Sciatic nerve (tissue), 2 donors: ENCODE results near the gene CTRB1. TPM values are rescaled to one million over a fixed set of nuclear protein-coding genes. Genes with fewer than 3 reads are reported as not detected.
A peak's percentile ranks its signal among the peaks of the same experiment; 100 is the strongest.
"Not testable (repeated sequence)": the region's sequence is repeated elsewhere in the genome, so short reads cannot be mapped to it uniquely, and the experiment has no call there.

ENCODE experiments used
- ATAC-seq: fragments of 200-7000 bp; cut with Tn5 transposase; one replicate; pipeline ENCODE4 v1.9.1; 2020; ENCODE audit warnings: mild to moderate bottlenecking, moderate library complexity
- DNase-seq: peaks from one replicate; pipeline ENCODE4 v3.0.0-alpha.2; 2020; ENCODE audit warnings: low spot score
- intact Hi-C: fragments of 100-400 bp; cut with DNase I; formaldehyde crosslinking; loops from one replicate; pipeline ENCODE4 v1.14.2; 2022
- total RNA-seq: library from RNA; stranded (reverse); fragmentation: NEBNext Ultra II Directional; extraction: Animal tissue kit (Norgen Biotek cat#: 25700); gene quantifications from one replicate; pipeline ENCODE4 v1.2.1, GENCODE V29; 2021
- donor health status: DM: no; HTN: no; CAD: no.
- donor health status: DM: no; HTN: no; CAD: no.

Gene CTRB1
- total RNA-seq, 1 donor from 2014 or later = 2.7 TPM

DNA sequence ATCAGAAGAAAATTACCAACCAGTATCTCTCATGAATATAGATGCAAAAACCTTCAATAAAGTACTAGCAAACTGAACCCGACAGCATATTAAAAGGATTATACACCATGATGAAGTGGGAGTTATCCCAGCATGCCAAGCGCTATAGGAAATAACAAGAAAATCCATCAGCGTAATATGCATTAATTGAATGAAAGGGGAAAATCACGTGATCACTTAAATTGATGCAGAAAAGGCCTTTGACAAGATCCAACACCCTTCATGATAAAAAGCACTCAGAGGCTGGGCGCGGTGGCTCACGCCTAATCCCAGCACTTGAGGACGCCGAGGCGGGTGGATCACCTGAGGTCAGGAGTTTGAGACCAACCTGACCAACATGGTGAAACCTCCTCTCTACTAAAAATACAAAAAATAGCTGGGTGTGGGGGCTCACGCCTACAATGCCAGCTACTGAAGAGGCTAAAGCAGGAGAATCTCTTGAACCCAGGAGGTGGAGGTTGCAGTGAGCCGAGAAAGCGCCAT, 16.7 kb upstream of the CTRB1 start:
- intact Hi-C loops = no loop called here
- DNase-seq = peak; percentile 7
- no peak for ATAC-seq

DNA sequence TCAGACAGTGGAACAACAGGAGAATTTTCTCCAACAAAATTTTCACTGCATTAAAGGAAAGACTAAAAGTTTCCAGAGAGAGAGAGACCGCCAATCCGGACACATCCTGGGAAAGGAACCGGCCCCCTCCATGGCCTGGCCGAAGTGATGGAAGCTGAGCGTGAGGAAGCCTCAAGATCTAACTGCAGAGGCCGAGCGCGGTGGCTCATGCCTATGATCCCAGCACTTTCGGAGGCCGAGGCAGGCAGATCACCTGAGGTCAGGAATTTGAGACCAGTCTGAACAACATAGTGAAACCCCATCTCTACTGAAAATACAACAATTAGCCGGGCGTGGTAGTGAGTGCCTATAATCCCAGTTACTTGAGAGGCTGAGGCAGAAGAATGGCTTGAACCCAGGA, 15.7 kb upstream of the CTRB1 start:
- DNase-seq = peak; percentile 19
- intact Hi-C loops = no loop called here

DNA sequence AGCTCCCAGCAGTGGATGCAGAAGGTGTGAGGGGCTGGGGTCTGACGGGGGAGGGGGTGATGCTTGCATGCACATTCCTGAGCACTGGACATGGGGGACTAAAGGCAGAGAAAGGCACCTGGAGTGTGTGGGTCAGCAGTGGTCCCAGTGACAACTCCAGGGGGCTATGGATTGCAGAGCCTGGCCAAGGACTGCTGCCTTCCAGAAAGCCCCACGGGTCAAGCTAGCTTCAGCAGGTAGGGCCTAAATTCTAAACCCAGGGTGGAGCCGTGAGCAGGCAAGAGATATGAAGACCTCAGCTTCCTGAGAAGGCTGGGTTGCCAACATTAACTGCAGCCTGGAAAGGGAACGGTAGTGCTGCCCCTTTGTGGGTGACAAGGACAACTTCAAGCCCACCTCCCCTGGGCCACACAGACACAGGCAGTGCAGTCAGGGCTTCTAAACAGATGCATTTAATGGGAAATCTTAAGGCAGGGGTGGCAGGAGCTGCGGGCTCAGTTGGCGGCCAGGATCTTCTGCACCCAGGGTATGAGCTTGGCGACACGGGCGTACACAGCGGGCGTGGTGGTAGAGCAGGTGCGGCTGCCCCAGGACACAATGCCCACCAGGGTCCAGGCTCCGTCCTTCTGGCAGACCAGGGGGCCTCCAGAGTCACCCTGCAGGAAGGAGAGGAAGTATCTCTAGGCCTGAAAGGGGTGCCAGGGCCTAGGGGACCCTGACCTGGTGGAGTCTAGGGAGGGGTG, 14.9 kb upstream of the CTRB1 start:
- peak; percentile 42 for DNase-seq
- intact Hi-C loops = no loop called here
- ATAC-seq = no peak

More for the DNA sequence above, 15.7 kb upstream of the CTRB1 start:
- no peak for ATAC-seq

- intact Hi-C loops = no loop called here
- no peak for DNase-seq
- ATAC-seq = no peak
Observed at GRCh38 chr16:75204410-75204758, 14.4 kb upstream of the CTRB1 start.

DNA sequence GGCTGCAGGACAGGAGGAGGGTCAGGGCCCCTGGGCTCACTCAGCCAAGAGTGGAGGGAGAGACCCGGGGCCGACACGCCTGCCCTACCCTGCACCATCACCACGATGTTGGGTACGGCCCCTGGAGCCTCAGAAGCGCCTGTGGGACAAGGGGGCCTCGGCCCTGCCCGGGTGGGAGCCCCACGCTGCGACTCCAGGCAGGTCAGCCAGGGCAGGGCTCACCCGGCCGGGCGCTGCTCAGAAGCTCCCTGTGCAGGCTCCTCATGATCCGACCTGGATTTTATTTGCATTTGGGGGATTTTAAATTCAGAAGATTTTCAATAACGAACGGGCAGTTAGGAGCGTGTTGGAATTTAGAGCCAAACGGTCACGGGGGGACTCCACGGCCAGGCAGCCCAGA, 13.9 kb upstream of the CTRB1 start:
- intact Hi-C loops, DNase-seq, ATAC-seq: not testable (repeated sequence)

- intact Hi-C loops, DNase-seq, ATAC-seq: not testable (repeated sequence)
Observed at GRCh38 chr16:75205438-75205837, 13.3 kb upstream of the CTRB1 start.

GRCh38 chr16:75205961-75206748, 12.6 kb upstream of the CTRB1 start:
- DNase-seq = not testable (repeated sequence)

DNA sequence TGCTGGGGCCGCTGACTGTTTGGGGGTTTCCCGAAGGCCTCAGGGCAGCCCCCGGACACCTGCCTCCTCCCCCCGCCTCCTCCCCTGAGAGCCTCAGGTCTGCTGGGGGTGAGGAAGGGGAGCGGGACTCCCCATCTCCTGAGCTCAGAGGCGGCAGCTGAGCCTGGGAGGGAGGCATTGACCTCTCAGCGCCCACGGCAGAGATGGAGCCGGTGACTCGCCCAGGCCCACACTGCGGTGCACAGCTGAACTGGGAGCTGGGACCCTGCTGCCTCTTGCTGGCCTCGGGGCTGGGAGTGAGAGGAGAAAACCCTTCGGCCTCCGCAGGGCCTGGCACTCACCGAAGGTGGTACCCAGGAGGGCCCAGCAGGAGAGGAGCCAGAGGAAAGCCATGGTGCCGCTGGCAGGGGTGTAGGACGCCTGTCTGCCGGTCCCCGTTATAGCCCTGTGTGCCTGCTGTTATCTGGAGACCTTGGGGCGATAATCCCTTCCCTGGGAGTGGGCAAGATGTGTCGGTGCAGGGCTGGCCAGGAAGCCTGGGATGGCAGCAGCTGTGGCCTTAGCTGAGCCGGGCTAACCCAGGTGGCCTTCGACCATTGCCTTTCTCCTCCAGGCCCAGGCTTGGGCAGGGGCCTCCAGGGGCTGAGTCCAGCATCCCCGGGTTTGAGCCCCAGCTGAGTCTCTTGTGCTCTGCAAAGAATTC, 11.9 kb upstream of the CTRB1 start, which contains the start of gene CTRB2:
CTRB2 (minus strand) TSS at position 413 of the 703 bp plus-strand sequence; CDS start at position 393, 20 bp downstream.
- ATAC-seq (no peak), DNase-seq (no peak)
- intact Hi-C loops = loop anchor here (2.0 kb wide), 1 partner anchor 18 kb away; no protein-coding TSS in a partner anchor

More at GRCh38 chr16:75205961-75206748, 12.6 kb upstream of the CTRB1 start:
- ATAC-seq = peak; percentile 37
- intact Hi-C loops = loop anchor here (2.0 kb wide), 1 partner anchor 19 kb away; no protein-coding TSS in a partner anchor

- DNase-seq = no peak
- intact Hi-C loops = loop anchor here (2.0 kb wide), 1 partner anchor 17 kb away; no protein-coding TSS in a partner anchor
- no peak for ATAC-seq
Observed at GRCh38 chr16:75207831-75208230, 11.0 kb upstream of the CTRB1 start.

DNA sequence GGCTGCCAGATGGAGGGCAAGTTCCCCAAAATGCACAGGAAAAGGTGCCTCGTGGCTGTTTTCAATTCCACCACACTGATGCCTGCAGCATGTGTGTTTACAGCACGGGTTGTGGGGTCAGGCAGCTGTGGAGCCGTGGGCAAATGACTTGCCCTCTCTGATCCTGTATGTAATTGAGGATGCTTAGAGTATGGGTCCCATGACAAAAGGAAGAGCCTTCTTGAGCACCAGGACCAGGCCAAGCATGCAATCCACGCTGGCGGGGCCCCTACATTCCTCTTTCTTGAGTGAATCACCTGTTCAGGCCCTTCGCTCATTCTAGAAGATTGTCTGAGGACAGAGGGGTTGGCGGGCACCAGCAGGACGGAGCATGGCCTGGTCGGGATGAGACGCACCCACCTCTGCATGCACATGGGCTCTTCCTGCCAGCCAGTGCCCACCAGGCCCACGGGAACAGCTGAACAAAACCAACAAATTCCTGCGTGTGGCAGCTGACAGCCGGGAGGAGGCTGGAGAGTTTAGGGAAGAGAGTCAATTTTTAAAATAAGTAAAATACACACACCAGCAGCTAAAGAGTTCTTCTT, 10.5 kb upstream of the CTRB1 start:
- no peak for ATAC-seq
- no peak for DNase-seq
- intact Hi-C loops = no loop called here

DNA sequence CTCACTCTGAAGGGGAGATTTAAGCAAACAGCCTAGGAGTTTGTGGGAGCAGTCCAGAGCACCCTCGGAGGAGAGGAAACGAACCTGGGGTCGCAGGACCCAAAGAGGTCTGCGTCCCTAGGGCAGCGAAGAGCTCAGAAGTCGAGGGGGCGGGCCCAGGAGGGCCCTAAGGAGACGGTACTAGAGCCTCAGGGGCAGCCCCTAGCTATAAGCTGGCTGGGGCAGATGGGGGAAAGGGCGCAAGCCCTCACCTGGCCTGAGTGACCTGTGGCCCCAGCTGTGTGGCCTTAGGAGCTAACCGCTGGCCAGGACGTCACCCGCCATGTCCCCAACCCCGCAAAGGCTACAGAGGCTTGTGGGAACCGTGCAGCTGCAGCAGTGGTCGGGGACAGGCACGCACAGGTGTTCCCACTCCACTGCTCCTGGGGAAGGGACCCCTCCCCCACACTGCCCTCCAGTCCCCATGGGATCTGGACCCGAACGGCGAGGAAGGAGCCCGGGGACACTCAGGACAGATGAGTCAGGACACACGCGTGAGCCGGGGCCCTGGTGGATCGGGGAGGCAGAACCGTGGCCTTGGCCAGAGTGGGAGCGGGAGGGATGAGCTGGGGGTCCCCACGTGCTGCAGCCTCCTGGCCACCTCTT, 9.8 kb upstream of the CTRB1 start:
- no peak for DNase-seq
- intact Hi-C loops = no loop called here
- no peak for ATAC-seq

DNA sequence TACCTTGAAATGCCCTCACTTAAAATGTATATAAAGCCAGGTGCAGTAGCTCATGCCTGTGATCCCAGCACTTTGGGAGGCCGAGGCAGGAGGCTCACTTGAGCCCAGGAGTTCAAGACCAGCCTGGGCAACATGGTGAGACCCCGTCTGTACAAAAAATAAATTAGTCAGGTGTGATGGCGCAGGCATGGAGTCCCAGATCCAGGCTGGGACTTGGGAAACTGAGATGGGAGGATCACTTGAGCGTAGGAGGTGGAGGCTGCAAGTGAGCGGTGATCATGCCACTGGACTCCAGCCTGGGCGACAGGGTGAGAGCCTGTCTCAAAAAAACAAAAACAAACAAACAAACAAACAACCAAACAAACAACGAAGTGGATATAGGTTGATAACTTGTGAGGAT, 9.3 kb upstream of the CTRB1 start:
- intact Hi-C loops = not testable (repeated sequence)

GRCh38 chr16:75209944-75210343, 8.8 kb upstream of the CTRB1 start:
- intact Hi-C loops = no loop called here
- ATAC-seq (no peak), DNase-seq (no peak)

More for the DNA sequence above, 9.3 kb upstream of the CTRB1 start:
- not testable (repeated sequence) for DNase-seq, ATAC-seq

GRCh38 chr16:75211286-75211685, 7.5 kb upstream of the CTRB1 start:
- ATAC-seq, DNase-seq, intact Hi-C loops: not testable (repeated sequence)

DNA sequence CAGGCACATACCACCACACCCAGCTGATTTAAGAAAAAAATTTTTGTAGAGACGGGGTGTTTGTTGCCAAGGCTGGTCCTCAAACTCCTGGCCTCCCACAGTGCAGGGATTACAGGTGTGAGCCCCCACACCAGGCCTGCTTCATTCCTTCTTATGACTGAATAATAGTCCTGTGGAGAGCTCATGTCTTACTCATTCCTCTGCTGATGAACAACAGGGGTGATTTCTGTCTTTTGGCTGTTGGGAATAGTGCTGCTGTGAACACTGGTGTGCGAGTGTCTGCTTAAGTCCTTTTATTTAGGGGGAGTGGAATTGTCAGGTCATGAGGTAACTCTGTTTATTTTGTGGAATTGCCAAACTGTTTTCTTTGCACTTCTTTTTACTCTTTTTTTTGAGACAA, 2.7 kb upstream of the CTRB1 start:
- no peak for ATAC-seq
- no peak for DNase-seq
- intact Hi-C loops = no loop called here

- intact Hi-C loops = no loop called here
- DNase-seq = no peak
- no peak for ATAC-seq
Observed at GRCh38 chr16:75216576-75216975, 2.2 kb upstream of the CTRB1 start.

DNA sequence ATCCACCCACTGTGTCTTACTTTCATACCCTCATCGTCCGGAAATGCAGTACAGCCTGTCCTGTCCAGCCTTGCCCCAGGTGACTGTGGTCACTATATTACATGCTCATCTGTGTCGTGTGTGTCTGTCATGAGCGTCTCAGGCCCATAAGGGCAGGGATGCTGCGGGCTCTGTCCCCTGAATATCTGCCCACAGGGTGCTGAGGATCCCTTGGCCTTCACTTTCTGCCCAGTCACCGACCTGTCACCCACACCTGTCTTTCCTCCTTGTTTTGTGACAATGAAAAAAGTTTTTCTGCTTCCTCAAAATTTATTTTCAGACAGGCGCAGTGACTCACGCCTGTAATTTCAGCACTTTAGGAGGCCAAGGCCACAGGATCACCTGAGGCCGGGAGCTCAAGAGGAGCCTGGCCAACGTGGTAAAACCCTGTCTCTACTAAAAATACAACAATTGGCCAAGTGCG, 1.4 kb upstream of the CTRB1 start:
- ATAC-seq = no peak
- no peak for DNase-seq
- intact Hi-C loops = no loop called here

- DNase-seq (no peak), ATAC-seq (no peak)
- intact Hi-C loops = no loop called here
Observed at GRCh38 chr16:75219088-75219487, 300 bp downstream of the CTRB1 start.
